ENCODE results near the gene PKNOX2.

The PKNOX2 gene

GRCh38 chr11:125313271-125314219, 149.0 kb downstream of the PKNOX2 start:
- no peak for DNase-seq (ENCODE audit: low spot score)

- DNase-seq (ENCODE audit: low spot score), result no peak
These were observed 149.9 kb downstream of the PKNOX2 start for GRCh38 chr11:125314276-125315078.

- no peak for DNase-seq (ENCODE audit: low spot score)
These were observed 150.7 kb downstream of the PKNOX2 start for GRCh38 chr11:125315079-125315740.

- no peak for DNase-seq (ENCODE audit: low spot score)
These were observed 152.9 kb downstream of the PKNOX2 start for GRCh38 chr11:125317416-125317815.

GRCh38 chr11:125319649-125320048, 155.1 kb downstream of the PKNOX2 start:
- no peak for DNase-seq (ENCODE audit: low spot score)

- DNase-seq (ENCODE audit: low spot score), result no peak
These were observed 156.0 kb downstream of the PKNOX2 start for GRCh38 chr11:125320347-125321076.

GRCh38 chr11:125322289-125322688, 157.7 kb downstream of the PKNOX2 start:
- no peak for DNase-seq (ENCODE audit: low spot score)

GRCh38 chr11:125325196-125325595, 160.6 kb downstream of the PKNOX2 start:
- DNase-seq (ENCODE audit: low spot score), result no peak

GRCh38 chr11:125326126-125326525, 161.6 kb downstream of the PKNOX2 start:
- no peak for DNase-seq (ENCODE audit: low spot score)

GRCh38 chr11:125327518-125328224, 163.1 kb downstream of the PKNOX2 start:
- DNase-seq (ENCODE audit: low spot score), result no peak

GRCh38 chr11:125328225-125328580, 163.7 kb downstream of the PKNOX2 start:
- DNase-seq (ENCODE audit: low spot score), result no peak

- DNase-seq (ENCODE audit: low spot score), result no peak
These were observed 165.2 kb downstream of the PKNOX2 start for GRCh38 chr11:125329786-125330185.

GRCh38 chr11:125330462-125331325, 166.1 kb downstream of the PKNOX2 start:
- no peak for DNase-seq (ENCODE audit: low spot score)

GRCh38 chr11:125331357-125332035, 166.9 kb downstream of the PKNOX2 start:
- no peak for DNase-seq (ENCODE audit: low spot score)

GRCh38 chr11:125332821-125333220, 168.3 kb downstream of the PKNOX2 start:
- DNase-seq (ENCODE audit: low spot score), result no peak

- no peak for DNase-seq (ENCODE audit: low spot score)
These were observed 169.0 kb downstream of the PKNOX2 start for GRCh38 chr11:125333354-125334073.

- no peak for DNase-seq (ENCODE audit: low spot score)
These were observed 170.6 kb downstream of the PKNOX2 start for GRCh38 chr11:125335106-125335505.
